SHP77 (cell line): ENCODE results near the gene PLEKHM3.
A peak's percentile ranks its signal among the peaks of the same experiment; 100 is the strongest.

Experiments
- DNase-seq, 2 experiments: peaks; one replicate each; lab custom pipeline; 2025; lab: John Stamatoyannopoulos, UW

Gene PLEKHM3

DNA sequence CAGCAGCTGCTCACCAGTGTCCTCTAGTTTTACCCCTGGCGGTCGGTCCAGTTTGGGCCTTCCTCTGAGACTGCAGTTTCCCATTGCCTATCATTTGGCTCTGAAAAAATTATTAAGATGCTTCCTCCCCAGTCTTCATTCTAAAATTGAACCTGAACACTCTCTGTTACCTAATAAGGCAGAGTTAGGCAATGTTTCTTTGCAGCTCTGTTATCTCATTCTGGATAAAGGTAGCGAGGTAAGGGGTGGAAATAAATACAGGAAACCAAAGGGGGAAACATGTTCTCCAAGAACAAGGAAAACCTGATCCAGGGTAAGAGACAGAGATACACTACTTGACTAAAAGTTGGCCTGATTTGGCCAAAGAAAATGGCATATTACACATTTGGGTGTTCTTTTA lies 164.6 kb downstream of the PLEKHM3 start:
- DNase-seq, result no peak

DNA sequence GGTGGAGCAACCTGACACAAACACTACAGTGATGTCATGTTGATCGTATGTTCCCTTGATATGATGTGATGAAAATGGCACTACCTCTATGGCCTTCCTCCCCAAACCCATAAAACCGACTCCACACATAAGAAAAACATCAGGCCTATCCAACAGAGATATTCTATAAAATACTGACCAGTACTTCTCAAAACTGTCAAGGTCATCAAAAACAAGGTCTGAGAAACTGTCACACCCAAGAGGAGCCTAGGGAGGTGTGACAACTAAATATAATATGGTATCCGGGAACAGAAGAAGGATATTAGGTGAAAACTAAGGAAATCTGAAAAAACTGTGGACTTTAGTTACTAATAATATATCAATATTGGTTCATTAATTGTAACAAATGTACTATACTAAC lies 169.7 kb downstream of the PLEKHM3 start:
- DNase-seq, result no peak

DNA sequence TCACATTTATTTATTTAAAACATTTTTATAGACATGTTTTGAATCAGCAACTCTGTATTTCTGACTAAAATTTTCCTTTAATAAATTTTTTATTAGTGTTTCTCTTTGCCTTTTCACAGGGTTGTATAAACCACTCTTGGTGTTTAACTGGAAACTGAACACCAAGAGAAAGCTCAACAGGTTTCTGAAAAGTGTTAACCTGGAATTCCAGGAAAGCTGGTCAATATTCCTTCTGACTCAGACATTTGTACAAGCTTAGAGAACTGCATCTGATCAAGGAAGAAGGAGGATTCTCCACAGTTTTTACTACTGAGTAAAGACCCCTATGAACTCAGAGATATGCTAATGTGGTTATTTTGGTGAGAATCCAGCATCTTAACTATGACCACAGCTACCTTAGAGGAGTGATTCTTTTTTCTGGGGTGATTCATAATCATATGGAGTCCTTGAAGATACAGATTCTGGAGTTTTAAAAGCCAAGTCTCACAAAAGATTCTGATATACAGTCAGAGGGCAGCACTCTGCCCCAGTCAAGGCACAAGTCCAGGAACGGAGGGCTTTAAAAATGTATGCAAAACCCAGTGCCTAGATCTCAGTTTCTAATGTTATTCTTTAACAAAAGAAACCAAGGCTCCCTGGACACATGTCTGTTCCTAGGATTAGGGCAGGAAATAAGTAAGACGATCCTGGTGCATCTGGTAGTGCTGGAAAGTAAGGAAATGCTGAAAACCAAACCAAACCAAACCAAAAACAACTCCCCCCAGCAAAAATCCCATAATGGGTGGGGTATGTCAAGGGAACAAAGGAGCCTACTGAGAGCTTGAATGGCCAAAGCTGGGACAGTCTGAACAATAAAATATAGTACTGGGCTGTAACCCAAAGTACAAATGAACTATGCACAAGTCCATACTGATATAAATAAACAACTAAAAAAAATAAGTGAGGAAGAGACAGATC lies 170.6 kb downstream of the PLEKHM3 start:
- no peak for DNase-seq

DNA sequence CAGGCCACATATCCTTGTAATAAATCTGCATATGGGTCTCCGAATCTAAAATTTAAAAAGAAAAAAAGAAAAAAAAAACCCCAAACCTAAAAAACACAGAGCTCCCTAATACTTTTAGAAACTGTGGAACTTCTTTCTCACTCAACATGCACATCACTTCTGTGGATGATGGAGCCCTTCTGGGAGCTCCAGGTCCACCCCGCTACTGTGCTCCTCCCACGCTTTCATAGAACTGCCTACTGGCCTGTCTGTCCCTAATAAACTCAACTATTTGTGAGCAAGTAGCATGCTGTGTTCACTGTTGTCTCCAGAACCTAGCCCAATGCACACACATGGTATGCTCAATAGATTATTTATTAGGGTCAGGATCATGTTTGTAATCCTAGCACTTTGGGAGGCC lies 172.5 kb downstream of the PLEKHM3 start:
- DNase-seq, result no peak

DNA sequence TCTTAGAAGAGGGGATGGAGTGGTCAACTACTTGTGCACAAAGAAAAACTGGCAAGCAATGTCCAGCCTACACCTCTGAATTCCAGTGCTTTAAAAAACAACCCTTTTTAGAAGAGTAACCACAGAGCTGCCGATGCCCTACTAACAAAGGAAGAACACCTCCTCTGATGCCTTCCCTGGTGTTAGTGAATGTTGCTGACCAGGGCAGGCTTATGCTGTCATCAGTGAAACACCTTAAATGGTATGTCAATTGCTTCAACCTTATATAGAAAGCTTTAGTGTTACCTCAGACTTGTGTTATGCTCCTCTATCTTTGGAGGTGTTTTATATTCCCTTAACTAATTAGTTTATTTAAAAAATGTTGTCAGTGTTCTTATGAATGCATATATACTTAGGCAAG lies 175.9 kb downstream of the PLEKHM3 start:
- DNase-seq, result no peak

DNA sequence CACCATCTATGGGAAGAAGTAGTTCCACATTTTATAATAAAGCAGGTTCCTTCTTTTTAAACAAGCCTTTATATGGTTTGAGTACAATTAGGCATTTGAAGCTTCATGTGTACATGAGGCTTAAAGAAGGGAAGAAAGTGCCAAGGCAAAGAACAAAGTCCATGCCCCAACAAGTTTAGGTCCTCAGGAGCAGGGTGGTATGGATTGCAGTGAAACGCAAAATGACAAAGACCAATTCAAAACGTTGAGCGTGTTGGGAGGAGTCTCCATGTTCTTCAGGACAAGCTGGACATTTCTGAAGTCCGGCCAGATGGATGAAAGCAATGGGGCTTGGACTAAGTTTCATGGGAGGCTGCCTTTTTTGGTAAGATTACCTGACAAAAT lies 176.8 kb downstream of the PLEKHM3 start:
- DNase-seq, result no peak

DNA sequence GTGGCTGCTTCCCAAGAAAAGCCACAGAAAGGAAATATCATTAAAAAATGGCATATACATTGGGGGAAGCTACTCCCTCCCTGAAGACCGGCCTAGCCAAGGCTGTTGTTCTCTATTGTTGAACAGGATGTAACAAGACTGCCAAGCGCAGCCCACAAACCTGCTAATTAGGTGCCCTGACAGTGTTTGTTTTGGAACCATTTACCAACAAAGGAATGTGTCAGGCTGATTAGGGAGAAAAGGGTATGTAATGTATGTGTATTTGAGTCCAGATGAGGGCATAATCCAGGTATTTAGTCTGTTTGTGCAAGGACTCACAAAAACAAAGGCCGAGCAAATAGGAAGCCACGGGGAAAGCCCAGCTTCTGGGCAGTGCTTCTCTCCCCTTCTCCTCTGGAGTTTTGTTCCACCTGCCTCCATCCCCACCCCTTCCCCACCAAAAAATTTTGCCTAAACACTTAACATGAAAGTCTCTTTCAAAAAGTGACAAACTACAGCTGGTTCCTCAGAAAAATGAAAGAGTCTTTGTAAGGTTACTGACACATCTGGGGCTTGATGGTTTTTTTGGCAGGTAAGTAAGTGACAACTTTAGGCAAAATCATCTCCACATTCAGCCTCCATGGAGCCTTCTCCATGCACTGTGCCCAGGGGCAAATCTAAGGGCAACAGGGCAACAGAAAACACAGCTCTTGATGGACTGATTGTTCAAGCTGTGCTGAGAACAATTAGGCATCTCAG lies 177.4 kb downstream of the PLEKHM3 start:
- DNase-seq, result peak; percentile 53 to 65

DNA sequence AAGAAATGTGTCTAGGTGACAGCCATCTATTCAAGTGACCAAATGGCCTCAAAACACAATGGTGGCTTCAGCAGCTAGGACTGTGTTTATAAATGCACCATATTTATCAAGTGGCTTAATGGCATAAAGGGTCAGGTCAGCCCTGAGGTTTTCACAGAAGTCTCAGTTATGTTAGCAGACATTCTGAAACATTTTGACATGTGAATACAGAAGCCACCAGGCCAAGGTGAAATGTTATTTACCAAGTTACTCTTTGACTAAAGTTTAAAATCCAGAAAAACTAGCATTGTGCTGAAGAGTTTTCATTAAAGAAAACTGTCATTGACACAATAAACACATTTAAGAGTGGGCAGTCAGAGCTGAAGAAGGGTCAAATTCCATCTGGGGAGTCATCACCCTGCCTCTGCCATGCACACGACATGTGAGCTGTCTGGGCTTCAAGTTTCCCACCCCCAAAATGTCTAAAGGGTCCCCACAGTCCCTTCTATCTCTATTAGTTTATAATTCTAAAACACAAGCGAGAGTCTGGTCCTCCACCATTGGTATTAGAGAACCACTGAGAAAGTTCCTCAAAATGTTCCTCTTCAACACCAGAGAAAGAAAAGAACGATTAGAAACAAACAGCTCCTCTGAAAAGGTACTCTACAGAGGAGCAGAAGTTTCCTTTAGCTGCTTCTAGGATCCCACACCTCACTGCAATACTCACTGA lies 178.1 kb downstream of the PLEKHM3 start:
- no peak for DNase-seq

DNA sequence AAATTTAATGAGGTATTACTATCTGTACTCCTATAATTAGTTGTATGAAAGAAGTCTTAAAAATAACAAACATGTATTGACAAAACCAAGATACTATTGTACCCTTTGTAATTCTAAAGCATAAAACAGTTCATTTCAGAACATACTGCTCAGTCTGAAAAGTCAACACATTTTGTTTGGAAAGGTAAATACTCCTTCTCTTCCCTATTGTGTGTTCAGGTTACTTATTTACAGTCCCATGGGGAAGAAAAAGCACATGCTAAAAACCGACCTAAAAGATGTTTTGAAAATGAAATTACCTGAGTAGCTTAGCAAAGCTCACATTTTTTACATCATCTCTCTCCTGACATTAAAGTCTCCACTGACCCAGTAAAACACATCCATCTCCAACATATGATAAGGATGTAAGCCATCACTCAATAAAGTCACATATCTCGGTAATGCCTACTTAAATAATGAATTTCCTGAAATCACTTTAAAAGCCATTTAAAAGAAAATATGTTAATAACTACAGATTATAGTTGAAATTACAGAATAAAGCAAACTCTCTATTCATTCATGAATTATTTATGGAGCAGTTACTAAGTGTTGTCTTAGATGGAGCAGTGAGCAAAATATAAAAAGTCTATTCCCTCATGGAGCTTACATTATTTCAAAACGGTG lies 180.0 kb downstream of the PLEKHM3 start:
- DNase-seq, result no peak

DNA sequence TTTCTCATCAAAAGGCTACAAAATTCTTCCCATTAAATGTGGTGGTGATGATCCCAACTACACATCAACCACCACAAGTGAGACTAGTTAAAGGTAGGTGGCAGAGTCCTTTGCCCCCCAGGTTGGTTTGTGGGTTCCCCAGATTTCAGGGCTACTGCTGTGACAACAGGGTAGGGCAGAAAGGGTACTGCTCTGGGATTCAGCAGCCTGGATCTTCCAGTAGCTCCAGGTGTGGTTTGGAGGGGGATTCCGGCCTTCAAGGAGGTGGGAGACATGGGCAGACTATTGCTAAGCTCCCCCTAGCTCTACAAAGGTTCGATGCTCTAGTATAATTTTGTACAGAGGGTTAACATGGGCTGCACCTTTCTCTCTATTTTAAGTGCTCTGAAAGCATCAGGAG lies 180.7 kb downstream of the PLEKHM3 start:
- DNase-seq, result no peak

DNA sequence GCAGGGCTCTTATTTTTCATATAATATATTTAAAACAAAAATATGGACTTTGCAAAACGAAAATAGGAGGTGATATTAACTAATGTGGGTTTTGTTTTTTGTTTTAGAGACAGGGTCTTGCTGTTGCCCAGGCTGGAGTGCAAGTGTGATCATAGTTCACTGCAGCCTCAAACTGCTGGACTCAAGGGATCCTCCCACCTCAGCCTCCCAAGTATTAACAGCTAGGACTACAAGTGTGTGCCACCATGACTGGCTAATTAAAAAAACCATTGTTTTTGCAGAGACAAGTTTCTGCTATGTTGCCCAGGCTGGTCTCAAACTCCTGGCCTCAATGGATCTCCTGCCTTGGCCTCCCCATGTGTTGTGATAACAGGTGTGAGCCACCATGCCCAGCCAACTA lies 185.2 kb downstream of the PLEKHM3 start:
- no peak for DNase-seq

DNA sequence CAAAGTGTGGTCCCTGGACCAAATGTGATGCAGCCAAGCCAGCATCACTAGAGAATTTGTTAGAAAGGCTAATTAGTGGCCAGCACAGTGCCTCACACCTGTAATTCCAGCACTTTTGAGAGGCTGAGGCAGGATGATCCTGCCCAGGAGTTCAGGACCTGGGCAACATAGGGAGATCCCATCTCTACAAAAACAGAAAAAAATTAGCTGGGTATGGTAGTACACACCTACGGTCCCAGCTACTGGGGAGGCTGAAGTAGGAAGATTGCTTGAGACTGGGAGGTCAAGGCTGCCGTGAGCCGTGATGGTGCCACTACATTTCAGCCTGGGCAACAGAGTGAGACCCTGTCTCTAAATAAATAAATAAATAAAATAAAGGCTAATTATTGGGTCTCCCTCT lies 185.8 kb downstream of the PLEKHM3 start:
- DNase-seq, result no peak

DNA sequence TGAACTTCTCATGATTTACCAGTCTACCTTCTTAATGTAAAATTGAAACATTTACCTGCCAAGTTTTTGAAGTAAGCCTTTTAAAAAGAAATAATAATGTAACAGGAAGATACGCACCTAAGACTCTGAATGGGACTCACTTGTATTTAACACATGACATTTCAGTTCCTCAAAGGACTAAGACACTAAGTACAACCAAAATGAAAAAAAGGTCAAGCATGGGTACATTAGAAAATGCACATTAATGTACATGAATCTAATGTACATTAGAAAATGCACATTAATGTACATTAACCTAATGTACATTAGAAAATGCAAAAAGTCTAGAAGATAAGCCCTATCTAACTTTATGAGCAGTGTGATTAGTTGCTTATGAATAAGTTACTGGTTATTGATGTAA lies 186.3 kb downstream of the PLEKHM3 start:
- DNase-seq, result no peak

DNA sequence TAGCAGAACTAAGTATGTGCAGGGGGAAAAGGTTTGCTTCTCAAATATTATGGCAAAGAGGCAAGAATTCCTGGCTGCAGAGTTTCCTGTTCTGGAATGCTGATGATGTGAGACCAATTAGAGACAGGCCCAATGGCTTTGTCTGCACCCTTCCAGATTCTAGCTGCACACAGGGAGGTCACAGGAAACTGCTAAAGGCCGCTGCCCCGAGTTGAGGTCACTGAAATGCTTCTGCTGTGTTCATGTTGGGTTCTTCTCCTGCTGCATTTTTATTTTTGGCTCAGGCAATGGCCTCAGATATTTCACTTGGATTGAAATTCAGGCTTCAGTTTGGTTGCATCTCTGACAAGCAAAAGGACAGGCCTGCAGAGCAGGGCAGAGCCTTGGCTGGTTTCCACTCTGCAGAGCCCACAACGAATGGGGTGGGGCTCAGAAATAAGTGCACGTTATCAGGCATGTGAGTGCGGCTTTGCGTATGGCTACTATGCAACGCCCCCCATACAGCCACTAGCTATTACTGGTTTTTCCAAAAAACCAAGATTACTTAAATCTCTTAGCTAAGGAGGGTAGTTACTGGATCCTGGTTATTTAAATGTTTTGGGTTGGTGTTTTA lies 188.7 kb downstream of the PLEKHM3 start:
- no peak for DNase-seq

DNA sequence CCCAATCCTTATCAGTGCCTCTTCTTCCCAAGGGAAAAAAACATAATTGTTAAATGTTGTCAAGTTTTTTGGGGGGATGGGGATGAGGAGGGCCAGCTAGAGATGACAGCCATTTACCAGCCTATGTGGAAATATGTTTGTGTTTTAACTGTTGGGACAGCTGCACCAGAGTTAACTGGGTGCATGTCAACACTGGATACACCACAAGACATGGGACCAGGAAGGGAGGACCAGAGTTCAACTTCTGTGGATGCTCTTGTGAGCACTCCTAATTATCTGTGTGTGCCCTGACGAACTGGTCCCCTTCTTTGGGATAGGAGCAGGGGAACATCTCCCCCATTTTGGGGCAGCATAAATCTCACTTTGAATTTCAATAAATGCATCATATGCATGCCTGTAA lies 189.5 kb downstream of the PLEKHM3 start:
- no peak for DNase-seq

DNA sequence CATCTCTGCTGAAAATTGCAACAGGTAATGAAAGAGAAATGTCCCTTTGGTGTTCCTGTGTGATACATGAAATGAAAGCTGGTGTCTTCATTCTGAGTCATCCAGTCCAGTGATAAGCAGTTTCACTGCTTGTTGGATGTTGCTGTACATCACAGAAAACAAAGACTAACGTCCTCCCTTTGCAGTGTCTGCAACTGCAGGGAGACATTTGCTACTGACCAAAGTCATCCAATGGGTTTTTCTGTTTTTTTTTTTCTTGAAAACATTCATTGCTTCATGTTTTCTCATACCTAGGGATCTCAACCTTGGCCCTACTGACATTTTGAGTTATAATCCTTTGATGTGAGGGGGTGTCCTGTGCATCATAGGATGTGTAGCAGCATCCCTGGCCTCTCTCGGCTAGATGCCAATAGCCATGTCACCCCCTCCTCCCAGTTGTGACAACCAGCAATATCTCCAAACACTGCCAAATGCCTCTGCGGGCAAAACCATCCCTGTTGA lies 192.0 kb downstream of the PLEKHM3 start:
- DNase-seq, result no peak

DNA sequence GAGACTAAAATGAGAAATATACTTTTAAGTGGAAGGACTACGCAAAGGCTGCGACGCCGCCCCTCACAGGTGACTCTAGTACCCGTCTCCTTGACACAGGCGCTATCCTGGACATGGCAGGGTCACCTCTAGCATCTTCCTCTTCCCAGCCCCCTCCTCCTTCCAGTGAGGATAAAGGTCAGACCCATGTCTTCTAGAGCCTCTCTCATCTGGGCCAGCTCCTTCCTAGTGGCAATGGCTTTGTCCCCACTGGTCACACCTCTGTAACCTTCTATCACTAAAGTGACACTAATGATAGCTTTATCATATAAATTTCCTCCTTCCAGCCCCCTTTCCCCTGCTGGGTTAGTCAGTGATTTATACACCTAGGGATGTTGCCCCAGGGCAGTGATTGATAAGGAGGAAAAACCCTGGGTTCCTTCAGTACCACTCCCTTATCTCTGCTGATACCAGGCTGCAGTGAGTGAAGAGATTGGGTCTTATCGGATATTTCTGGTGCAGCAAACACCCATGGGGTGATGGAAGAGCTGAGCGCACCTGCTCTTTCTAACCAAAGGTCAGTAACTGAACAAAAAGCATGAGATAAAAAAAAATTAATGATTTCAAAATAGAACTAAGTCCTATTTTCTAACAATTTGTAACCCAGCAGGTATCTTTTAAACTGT lies 193.6 kb downstream of the PLEKHM3 start:
- DNase-seq, result no peak

DNA sequence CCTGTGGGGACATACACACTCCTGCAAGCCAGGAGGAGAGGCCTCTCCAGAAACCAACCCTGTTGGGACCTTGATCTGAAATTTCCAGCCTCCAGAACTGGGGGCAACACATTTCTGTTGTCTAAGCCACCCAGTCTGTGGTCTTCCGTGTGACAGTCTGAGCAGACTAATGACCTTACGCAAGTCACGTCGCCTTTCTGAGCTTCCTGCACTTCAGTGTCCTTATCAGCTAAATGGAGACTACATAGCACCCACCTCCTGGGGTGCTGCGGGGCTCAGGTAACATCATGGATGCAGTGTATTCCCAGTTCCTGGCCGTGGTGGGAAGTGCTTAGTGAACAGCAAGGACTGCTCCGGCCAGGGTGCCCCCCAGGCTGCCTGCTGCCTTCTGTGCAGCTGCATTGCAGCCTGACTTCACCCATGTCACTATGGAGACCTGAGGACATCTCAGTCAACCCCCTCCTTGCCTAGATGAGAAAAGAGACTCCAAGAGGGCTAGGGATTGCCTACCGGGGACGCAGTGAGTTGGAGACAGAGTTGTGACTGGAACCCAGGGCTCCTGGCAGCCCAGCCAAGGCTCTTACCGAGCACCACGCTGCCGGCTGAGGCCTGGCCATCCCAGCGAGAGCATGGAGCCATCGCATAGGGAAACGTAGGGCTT lies 194.4 kb downstream of the PLEKHM3 start:
- DNase-seq, result no peak

DNA sequence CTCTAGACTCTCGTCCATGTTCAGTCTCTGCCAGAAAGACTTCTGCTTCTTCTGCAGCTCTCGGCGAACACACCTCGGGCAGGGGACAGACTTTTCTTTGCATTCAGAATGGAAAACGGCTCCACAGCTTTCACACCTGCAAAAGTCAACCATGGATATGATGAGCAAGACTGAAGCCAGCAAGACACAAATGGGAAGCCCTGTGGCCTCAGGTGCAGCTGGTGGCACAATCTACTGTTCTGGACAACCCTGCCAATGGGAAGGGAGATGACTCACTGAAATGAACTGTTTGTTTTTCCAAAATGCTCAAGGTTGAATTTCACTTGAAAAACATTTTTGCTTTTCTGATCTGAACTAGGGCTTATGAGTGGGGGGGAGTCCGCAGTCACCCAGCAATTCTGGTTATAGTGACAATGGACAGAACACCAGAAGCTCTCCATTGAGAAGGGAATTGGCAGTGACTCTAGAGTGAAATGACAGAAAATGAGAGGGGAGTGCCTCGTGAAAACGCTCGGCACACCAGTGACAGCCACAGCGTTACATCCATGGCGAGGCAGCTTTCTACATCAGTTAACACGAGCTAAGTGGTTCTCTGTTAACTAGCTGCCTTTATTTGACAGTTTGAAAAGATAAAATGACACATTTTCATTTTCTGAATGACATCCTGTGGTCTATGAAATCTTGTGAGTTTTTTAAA lies 196.8 kb downstream of the PLEKHM3 start:
- DNase-seq, result peak; percentile 36 to 45

DNA sequence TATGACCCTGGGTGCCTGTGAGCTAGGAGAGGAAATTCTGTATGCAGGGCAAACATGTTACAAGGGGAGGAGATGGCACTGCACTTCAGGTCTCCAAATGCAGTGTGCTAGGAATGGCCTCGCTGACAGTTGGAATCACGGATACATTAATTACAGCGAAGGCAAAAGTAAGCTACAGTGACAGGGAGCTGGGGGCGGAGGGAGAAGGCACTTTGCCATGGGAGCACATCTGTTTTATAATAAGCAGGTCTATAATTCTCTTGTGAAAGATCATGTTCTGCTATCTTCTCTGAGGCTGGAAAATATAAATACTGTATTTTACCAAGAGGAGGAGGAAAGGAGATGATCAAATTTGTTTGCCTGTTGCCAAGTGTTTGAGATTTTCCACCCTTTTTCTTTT lies 199.3 kb downstream of the PLEKHM3 start:
- DNase-seq, result no peak
